Ascending aorta (tissue), 2 donors: ENCODE measurements around the gene COX6B2. TPM values are rescaled to one million over a fixed set of nuclear protein-coding genes. Genes with fewer than 3 reads are reported as not detected.

ENCODE experiments used
- DNase-seq, 2 donors: peaks; one replicate each; pipeline ENCODE4 v3.0.0-alpha.2; 2019; ENCODE audit warnings: low spot score in 2 of 2
- H3K27ac ChIP-seq, 2 donors: fragments of 200-600 bp; sonication (generic); one replicate each; pipeline ENCODE4 v1.5.1; 2016 to 2017; ENCODE audit warnings: mild to moderate bottlenecking in 1 of 2
- H3K27me3 ChIP-seq: fragments of 200-600 bp; sonication (generic); one replicate; pipeline ENCODE4 v1.5.1; 2017
- H3K36me3 ChIP-seq, 2 donors: fragments of 200-600 bp; sonication (generic); one replicate each; pipeline ENCODE4 v1.5.1; 2016
- H3K4me1 ChIP-seq, 2 donors: fragments of 200-600 bp; sonication (generic); one replicate each; pipeline ENCODE4 v1.5.1; 2016 to 2017; ENCODE audit warnings: mild to moderate bottlenecking in 1 of 2
- H3K4me3 ChIP-seq, 2 donors: fragments of 200-600 bp; sonication (generic); one replicate each; pipeline ENCODE4 v1.5.1; 2016 to 2017; ENCODE audit warnings: mild to moderate bottlenecking in 1 of 2
- H3K9me3 ChIP-seq, 2 donors: fragments of 200-600 bp; sonication (generic); one replicate each; pipeline ENCODE4 v1.5.1; 2016
- intact Hi-C: fragments of 100-400 bp; cut with DNase I; formaldehyde crosslinking; loops from one replicate; pipeline ENCODE4 v1.15.1; 2023
- total RNA-seq: library from RNA; depleted of rRNA; stranded (reverse); fragments of >200 nt; gene quantifications from one replicate; pipeline ENCODE4 v1.1.0, GENCODE V29; 2016
- TF ChIP-seq, protein P1 (sequence below), 3 experiments: fragments of 200-600 bp in 2 of 3; fragments of 450-650 bp in 1 of 3; sonication (generic) in 2 of 3; IDR thresholded peaks; one replicate each; pipeline ENCODE4 v1.5.1; 2016 to 2019; ENCODE audit warnings: antibody characterized with exemption in 3 of 3, mild to moderate bottlenecking in 1 of 3, moderate library complexity in 1 of 3

The COX6B2 gene
- total RNA-seq, 1 donor from 2014 or later, result not detected

DNA sequence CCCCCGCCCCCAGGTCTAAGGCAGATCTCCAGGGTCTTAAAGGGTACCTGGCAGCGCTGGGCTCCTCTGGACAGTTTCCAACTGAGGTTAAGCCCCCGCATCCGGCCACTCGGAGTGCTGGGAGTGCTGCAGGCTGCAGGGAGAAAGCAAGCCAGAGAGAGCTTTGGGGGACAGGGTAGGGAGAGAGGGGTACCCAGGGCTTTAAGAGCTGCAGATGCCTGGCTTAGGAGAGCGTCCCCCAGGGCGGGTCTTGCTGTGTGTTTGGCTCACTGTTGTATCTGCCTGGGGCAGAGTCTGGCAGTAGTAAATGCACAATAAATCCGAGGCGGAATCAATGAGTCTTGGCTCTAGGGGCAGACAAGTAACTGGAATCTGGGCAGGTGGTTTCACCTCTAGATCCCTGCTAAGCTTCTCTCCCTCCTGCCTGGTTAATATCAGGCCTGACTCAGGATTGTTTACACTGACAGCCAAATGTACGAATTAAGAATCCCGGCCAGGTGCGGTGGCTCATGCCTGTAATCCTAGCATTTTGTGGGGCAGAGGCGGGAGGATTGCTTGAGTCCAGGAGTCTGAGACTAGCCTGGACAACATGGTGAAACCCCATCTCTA is 798 bp upstream of the COX6B2 start:
- Histone ChIP-seq H3K4me3 (no peak overlapping the region), H3K27me3 (peaks cover 11% of the 10 kb centered on the region), H3K36me3 (no peaks in the 10 kb centered on the region), H3K9me3 (no peaks in the 10 kb centered on the region), H3K4me1 (peaks cover 3 to 12% of the 10 kb centered on the region in 2 donors), H3K27ac (no peak overlapping the region)
- TF ChIP-seq, protein P1, sequence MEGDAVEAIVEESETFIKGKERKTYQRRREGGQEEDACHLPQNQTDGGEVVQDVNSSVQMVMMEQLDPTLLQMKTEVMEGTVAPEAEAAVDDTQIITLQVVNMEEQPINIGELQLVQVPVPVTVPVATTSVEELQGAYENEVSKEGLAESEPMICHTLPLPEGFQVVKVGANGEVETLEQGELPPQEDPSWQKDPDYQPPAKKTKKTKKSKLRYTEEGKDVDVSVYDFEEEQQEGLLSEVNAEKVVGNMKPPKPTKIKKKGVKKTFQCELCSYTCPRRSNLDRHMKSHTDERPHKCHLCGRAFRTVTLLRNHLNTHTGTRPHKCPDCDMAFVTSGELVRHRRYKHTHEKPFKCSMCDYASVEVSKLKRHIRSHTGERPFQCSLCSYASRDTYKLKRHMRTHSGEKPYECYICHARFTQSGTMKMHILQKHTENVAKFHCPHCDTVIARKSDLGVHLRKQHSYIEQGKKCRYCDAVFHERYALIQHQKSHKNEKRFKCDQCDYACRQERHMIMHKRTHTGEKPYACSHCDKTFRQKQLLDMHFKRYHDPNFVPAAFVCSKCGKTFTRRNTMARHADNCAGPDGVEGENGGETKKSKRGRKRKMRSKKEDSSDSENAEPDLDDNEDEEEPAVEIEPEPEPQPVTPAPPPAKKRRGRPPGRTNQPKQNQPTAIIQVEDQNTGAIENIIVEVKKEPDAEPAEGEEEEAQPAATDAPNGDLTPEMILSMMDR (IDR thresholded peaks at IDR 0.05), result no peak
- intact Hi-C loops, result no loop called here
- DNase-seq, result no peak

DNA sequence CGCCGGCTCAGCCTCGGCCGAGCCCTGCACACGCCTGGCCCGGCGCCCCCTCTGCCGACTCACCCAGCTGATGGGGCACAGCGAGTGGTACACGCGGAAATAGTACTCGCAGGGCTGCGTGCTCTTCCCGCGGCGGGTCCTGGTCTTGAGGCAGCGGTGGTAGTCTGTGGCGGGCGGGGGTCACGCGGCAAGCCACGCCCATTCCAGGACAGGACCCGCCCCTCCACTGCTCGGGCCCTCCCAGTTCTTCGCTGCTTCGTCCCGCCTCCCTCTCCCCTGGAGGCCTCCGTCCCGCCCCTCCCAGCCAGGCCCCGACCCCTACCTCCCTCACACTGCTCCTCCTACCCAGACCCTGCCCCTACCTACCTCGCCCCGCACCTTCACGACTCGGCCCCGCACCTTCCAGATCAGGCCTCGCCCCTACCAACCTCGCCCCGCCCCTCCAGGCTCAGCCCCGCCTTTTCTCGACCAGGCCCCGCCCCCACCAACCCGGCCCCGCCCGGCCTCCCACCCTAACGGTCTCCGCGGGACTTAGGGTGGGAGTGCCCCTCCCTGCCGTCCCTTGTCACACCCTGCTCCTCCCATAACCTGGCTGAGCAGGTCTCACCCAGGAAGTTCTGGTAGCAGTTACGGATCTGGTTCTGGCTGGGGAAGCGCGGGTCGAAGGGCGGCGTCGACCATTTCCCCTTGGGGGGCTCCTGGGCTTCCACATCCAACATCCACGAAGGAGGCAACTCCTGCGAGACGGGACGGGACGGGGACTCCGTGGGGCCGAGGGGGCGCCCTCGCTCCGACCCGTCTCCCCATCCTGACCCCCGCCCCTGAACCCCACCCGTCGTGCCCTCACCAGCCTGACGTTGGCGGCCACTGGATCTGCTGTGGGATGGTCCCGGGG is 469 bp downstream of the COX6B2 start:
- Histone ChIP-seq H3K36me3 (no peaks in the 10 kb centered on the region), H3K4me3 (peak overlapping the region; percentile 47 to 59), H3K9me3 (no peaks in the 10 kb centered on the region), H3K4me1 (peaks cover 3 to 12% of the 10 kb centered on the region in 2 donors), H3K27ac (no peak overlapping the region), H3K27me3 (peaks cover 11% of the 10 kb centered on the region)
- intact Hi-C loops, result no loop called here
- TF ChIP-seq, protein P1 (IDR thresholded peaks at IDR 0.05), result no peak
- peak in 1 of 2 donors; percentile 78 for DNase-seq

DNA sequence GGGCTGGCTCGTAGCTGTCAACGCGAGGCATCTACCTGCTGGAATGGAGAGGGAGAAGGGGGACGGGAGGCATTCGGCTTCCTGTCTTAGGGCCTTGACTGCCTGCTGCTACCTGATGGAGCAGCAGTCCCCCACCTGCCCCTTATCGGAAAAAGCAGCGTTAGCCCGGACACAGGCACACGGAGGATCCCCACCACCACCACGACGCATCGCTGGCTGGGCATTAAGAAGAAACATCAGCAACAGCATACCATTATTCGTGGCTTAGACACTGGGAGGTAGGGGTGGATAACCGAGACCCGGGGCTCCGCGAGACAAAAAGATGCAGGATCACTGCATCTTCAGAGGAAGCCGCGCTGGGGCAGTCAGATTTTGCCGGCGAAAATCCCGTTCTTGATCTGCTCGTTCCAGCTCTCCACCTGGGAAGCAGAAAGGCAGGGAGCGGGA is 1.1 kb downstream of the COX6B2 start:
- DNase-seq, result no peak
- intact Hi-C loops, result no loop called here
- no peaks in the 10 kb centered on the region for H3K9me3 ChIP-seq
- TF ChIP-seq, protein P1 (IDR thresholded peaks at IDR 0.05), result no peak
- H3K36me3 ChIP-seq, result no peaks in the 10 kb centered on the region
- peak overlapping the region; percentile 47 to 59 for H3K4me3 ChIP-seq
- H3K27me3 ChIP-seq, result peaks cover 11% of the 10 kb centered on the region
- H3K4me1 ChIP-seq, result peaks cover 3 to 12% of the 10 kb centered on the region in 2 donors
- no peak overlapping the region for H3K27ac ChIP-seq

DNA sequence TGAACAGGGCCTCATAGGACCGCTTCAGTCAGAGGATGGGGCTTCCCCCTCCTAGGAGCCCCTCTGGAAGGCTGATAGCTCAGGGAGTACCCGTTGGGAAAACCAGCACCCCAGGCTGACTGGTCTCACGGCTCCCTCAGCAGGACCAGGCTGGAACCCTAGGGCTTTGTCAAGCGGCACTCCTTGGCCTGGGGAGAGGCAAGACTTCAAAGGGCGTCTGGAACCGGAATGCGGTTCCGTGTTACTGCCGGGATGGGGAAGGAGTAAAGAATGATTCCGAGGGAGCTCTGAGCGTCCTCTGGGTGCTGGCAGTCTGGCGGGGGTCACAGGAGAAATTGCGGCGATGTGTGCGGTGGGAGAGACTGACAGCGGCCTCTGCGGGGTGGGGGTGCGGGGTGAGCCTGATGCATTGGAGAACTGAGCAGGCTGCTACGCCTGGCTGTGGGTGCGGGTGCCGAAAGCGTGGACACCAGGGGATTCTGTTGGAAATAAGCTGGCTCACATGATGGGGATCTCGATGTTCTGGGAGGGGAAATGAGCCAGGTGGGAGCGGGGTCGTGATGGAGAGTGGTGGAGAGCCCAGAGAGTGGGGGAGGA is 1.9 kb downstream of the COX6B2 start:
- Histone ChIP-seq H3K4me3 (no peak overlapping the region), H3K9me3 (no peaks in the 10 kb centered on the region), H3K27ac (no peak overlapping the region), H3K4me1 (peaks cover 3 to 12% of the 10 kb centered on the region in 2 donors), H3K36me3 (no peaks in the 10 kb centered on the region), H3K27me3 (peaks cover 11% of the 10 kb centered on the region)
- TF ChIP-seq, protein P1 (IDR thresholded peaks at IDR 0.05), result no peak
- DNase-seq, result no peak
- intact Hi-C loops, result no loop called here

DNA sequence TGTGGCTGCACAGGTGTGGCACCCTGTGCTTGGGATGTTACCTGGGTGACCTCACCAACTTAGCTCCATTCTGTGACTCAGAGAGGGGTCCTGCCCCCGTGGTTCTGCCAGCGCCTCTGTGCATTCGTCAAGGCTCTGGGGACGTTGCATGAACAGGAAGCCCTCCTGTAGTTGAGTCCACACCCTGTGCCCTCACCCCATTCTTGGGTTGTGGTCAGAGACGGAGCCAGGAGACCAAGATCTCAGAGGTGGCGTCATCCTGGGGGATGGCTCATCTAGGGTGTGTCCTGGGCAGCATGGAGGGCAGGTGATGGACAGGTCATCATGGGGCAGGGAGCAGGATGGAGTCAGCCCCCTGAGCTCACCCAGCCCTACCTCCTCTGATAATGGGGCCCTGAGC is 2.5 kb downstream of the COX6B2 start:
- H3K27ac ChIP-seq, result no peak overlapping the region
- peaks cover 0 to 5% of the 10 kb centered on the region in 2 donors for H3K36me3 ChIP-seq
- peaks cover 3 to 12% of the 10 kb centered on the region in 2 donors for H3K4me1 ChIP-seq
- H3K9me3 ChIP-seq, result no peaks in the 10 kb centered on the region
- intact Hi-C loops, result no loop called here
- H3K4me3 ChIP-seq, result no peak overlapping the region
- TF ChIP-seq, protein P1 (IDR thresholded peaks at IDR 0.05), result no peak
- no peak for DNase-seq
- H3K27me3 ChIP-seq, result peaks cover 11% of the 10 kb centered on the region
